Measurements from ENCODE around the gene NTN3.

The NTN3 gene

DNA sequence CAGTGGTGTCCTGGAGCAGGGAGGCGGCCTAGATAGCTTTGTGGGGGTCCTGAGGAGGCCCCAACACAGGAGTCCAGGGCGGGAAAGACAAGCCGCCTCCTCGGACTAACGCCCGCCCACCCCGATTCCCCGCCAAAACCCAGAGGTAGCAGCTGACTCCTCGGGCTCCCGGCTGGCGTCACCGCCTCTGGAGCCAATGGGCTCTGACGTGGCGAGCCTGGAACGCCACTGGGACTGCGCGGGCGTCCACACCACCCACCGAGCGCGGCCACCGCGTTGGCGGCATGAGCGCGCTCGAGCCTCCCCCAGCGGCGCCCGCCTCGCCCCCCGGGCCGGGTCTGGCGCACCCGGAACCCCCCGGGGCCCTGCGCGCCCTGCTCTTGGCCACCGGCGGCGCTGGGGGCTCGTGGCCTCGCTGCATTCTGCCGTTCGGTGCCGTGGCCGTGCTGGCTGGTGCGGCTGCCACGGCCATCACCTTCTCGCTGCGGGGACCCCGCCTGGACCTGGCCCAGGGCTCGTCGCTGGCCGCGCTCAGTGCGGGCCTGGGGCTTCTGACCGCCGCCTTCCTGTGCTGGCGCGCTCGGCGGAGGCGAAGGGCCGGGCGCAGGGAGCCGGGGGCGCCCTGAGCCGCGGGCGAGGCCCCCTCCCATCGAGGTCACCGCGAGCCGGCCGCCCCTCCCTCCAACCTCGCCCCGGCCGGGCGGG lies 3.4 kb upstream of the NTN3 start:
- Mint-ChIP-seq H3K4me1 (ENCODE audit: low read depth) (peaks cover 17% of the 10 kb centered on the region), H3K36me3 (ENCODE audit: low read depth) (no peaks in the 10 kb centered on the region), H3K27me3 (peaks cover 18% of the 10 kb centered on the region), H3K9me3 (no peaks in the 10 kb centered on the region), H3K4me3 (no peak overlapping the region), H3K27ac (no peak overlapping the region)

DNA sequence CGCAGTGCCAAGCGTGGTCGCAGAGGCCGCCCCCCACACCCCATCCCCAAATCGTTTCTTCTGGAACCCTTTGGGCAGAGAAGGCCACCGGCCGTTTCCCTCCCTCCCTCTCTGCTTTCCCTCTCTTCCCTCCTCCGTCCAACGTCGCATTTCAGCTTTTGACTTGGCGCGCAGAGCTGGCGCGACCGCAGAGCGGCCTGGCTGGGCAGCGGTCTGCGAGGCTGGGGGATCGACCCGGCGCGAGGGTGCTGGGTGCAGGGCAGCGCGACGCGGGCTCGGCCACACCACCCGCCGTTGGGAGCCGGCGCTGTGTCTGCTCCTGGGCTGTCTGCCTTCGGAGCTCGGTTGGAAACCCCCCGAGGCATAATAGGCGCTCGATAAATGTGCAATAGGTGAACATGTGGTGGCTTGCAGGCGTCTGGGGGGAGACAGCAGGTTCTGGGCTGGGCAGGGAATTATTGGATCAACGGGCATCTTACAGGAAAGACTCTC lies 2.8 kb upstream of the NTN3 start:
- Mint-ChIP-seq H3K4me3 (peak overlapping the region; percentile 32), H3K27me3 (peaks cover 24% of the 10 kb centered on the region), H3K4me1 (ENCODE audit: low read depth) (peaks cover 22% of the 10 kb centered on the region), H3K9me3 (no peaks in the 10 kb centered on the region), H3K36me3 (ENCODE audit: low read depth) (no peaks in the 10 kb centered on the region), H3K27ac (no peak overlapping the region)

DNA sequence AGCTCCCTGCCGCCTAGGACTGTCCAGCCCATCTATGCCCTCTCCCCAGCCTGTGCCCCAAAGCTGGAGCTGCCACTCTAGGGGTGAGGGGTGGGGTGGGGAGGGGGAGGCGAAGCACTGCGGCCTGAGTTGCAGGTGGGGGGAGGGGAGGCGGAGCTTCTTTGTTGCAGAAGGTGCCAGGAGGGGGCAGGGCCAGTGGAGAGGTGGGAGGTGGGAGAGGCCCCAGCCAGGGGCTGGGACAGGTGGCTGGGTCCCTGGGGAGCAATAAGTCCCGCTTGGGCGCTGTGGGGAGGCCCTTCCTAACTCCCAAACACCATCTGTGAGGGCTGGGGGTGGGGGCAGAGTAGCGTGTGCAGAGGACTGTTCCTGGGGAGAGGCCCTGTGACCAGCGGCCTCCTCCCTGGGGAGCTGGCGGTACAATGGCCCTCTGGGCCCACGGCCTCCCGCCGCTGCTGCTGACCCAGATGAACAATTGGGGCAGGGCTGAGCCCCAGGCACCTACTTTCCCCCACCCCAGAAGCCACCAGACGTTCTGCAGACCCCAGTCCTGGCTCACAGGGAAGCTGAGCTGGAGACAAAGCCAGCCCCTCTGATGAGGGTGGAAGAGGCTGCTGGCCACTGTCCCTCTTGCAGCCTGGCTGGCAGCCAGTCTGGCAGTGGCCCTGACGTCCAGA lies 2.2 kb upstream of the NTN3 start:
- H3K27me3 Mint-ChIP-seq: peaks cover 26% of the 10 kb centered on the region
- H3K9me3 Mint-ChIP-seq: no peaks in the 10 kb centered on the region
- no peak overlapping the region for H3K27ac Mint-ChIP-seq
- H3K4me3 Mint-ChIP-seq: no peak overlapping the region
- H3K4me1 Mint-ChIP-seq (ENCODE audit: low read depth): peaks cover 24% of the 10 kb centered on the region
- no peaks in the 10 kb centered on the region for H3K36me3 Mint-ChIP-seq (ENCODE audit: low read depth)

DNA sequence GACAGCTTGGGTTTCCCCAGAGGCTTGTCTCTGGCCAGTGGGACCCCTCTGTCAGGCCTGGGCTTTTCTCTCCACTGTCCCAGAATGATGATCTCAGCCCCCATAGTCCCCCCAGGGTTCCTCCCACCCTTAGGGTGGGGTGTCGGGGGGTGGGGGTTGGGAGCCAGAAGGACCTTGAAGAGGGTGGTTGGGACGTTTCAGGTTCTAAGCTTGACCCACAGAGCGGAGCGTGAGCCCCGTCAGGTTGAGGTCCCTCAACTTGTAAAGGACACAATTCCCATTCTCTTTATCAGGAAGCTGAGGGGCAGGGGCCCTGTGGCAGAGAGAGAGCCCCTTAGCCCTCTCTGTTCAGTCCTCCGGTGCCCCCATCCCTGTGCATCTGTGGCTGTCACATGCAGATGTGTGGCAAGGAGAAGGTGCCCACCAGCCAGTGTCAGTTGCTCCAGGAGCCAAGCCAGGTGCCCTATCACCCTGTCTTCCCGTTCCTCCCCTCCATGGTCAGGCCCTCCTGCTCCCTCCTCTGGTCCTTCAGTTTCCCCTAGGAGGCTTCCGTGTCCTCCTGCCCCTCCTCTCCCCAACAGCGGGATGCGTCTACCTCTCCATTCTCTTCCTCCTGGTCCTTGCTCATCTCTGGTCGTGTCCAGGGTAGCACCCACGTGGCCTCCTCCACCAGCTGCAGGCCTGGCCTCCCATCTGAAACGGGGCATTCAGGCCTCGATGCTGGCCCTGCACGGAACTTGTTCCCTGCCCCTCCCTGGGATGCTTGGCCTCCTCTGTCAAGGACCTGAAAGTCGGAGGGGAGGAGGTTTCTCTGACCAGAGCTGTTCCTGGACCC lies 1.5 kb upstream of the NTN3 start:
- H3K36me3 Mint-ChIP-seq (ENCODE audit: low read depth): no peaks in the 10 kb centered on the region
- peaks cover 26% of the 10 kb centered on the region for H3K27me3 Mint-ChIP-seq
- H3K4me3 Mint-ChIP-seq: peak overlapping the region; percentile 48
- H3K27ac Mint-ChIP-seq: no peak overlapping the region
- H3K4me1 Mint-ChIP-seq (ENCODE audit: low read depth): peaks cover 24% of the 10 kb centered on the region
- H3K9me3 Mint-ChIP-seq: no peaks in the 10 kb centered on the region

DNA sequence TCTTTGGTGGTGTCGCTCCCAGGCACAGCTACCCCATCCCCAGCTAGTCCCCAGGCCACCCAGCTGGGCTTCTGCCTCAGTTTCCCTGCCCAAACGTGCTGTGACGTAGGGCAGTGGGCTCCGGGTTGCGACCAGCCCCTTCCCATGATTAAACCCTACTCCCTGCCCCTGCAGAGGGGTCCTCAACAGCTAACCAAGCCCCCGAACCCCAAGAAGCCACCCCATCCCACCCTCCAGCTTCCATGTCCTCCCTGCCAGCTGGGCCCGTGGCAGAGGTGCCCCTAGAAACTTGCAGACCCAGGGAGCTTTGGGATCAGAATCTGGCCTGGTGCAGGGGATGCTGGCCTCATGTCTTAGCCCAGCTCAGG lies 879 bp upstream of the NTN3 start:
- no peaks in the 10 kb centered on the region for H3K9me3 Mint-ChIP-seq
- no peak overlapping the region for H3K4me3 Mint-ChIP-seq
- H3K27ac Mint-ChIP-seq: no peak overlapping the region
- H3K27me3 Mint-ChIP-seq: peaks cover 26% of the 10 kb centered on the region
- no peaks in the 10 kb centered on the region for H3K36me3 Mint-ChIP-seq (ENCODE audit: low read depth)
- H3K4me1 Mint-ChIP-seq (ENCODE audit: low read depth): peaks cover 24% of the 10 kb centered on the region

DNA sequence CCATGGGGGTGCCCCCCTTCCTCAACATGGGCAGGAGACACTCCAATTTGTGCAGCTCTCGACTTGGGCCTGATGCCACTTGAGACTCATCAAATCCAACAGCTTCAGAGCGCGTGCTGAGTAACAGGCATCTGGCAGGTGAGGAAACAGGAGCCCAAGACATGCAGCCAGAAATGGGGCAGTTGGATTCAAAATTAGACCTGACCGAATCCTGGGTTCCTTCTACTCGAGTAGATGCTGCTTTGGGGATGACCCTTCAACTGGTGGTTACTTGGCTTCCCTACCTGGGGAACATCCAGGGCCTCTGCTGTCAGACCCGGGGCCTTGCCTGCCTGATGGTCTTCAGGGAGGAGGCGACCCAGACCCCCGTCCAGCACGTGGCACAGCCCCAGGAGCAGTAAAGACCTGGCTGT lies 488 bp upstream of the NTN3 start:
- Mint-ChIP-seq H3K4me1 (ENCODE audit: low read depth) (peaks cover 24% of the 10 kb centered on the region), H3K36me3 (ENCODE audit: low read depth) (no peaks in the 10 kb centered on the region), H3K27me3 (peaks cover 26% of the 10 kb centered on the region), H3K4me3 (no peak overlapping the region), H3K27ac (no peak overlapping the region), H3K9me3 (no peaks in the 10 kb centered on the region)

DNA sequence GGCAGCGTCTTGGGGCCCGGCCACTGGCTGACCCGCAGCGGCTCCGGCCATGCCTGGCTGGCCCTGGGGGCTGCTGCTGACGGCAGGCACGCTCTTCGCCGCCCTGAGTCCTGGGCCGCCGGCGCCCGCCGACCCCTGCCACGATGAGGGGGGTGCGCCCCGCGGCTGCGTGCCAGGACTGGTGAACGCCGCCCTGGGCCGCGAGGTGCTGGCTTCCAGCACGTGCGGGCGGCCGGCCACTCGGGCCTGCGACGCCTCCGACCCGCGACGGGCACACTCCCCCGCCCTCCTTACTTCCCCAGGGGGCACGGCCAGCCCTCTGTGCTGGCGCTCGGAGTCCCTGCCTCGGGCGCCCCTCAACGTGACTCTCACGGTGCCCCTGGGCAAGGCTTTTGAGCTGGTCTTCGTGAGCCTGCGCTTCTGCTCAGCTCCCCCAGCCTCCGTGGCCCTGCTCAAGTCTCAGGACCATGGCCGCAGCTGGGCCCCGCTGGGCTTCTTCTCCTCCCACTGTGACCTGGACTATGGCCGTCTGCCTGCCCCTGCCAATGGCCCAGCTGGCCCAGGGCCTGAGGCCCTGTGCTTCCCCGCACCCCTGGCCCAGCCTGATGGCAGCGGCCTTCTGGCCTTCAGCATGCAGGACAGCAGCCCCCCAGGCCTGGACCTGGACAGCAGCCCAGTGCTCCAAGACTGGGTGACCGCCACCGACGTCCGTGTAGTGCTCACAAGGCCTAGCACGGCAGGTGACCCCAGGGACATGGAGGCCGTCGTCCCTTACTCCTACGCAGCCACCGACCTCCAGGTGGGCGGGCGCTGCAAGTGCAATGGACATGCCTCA lies 773 bp downstream of the NTN3 start:
- H3K9me3 Mint-ChIP-seq: no peaks in the 10 kb centered on the region
- peak overlapping the region; percentile 26 for H3K4me3 Mint-ChIP-seq
- H3K36me3 Mint-ChIP-seq (ENCODE audit: low read depth): no peaks in the 10 kb centered on the region
- peaks cover 26% of the 10 kb centered on the region for H3K27me3 Mint-ChIP-seq
- H3K27ac Mint-ChIP-seq: no peak overlapping the region
- H3K4me1 Mint-ChIP-seq (ENCODE audit: low read depth): peaks cover 30% of the 10 kb centered on the region

DNA sequence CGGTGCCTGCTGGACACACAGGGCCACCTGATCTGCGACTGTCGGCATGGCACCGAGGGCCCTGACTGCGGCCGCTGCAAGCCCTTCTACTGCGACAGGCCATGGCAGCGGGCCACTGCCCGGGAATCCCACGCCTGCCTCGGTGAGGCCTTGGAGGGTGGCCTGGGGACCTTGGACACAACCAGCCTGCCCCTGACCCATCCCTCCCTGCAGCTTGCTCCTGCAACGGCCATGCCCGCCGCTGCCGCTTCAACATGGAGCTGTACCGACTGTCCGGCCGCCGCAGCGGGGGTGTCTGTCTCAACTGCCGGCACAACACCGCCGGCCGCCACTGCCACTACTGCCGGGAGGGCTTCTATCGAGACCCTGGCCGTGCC lies 1.4 kb downstream of the NTN3 start:
- Mint-ChIP-seq H3K9me3 (no peaks in the 10 kb centered on the region), H3K36me3 (ENCODE audit: low read depth) (no peaks in the 10 kb centered on the region), H3K4me3 (no peak overlapping the region), H3K27ac (no peak overlapping the region), H3K27me3 (peaks cover 26% of the 10 kb centered on the region), H3K4me1 (ENCODE audit: low read depth) (peaks cover 25% of the 10 kb centered on the region)

DNA sequence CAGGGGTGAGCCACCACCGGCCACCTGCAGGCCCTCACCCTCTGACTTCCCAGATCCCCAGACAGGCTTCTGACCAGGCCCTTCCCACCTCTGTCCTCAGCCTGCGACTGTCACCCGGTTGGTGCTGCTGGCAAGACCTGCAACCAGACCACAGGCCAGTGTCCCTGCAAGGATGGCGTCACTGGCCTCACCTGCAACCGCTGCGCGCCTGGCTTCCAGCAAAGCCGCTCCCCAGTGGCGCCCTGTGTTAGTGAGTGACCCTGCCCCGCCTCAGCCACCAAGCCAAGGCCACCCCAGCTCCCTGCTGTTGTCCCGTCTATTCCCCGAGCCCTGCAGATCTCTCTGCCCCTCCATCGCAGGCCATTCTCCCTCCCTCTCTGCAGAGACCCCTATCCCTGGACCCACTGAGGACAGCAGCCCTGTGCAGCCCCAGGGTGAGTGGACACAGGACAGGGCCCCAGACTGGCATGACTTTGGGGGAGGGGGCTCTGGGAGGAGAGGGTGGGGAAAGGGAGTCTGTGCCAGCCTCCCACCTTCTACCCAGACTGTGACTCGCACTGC lies 1.9 kb downstream of the NTN3 start:
- Mint-ChIP-seq H3K27me3 (peaks cover 26% of the 10 kb centered on the region), H3K9me3 (no peaks in the 10 kb centered on the region), H3K4me1 (ENCODE audit: low read depth) (peaks cover 25% of the 10 kb centered on the region), H3K36me3 (ENCODE audit: low read depth) (no peaks in the 10 kb centered on the region), H3K4me3 (peak overlapping the region; percentile 64), H3K27ac (peak overlapping the region; percentile 71)

DNA sequence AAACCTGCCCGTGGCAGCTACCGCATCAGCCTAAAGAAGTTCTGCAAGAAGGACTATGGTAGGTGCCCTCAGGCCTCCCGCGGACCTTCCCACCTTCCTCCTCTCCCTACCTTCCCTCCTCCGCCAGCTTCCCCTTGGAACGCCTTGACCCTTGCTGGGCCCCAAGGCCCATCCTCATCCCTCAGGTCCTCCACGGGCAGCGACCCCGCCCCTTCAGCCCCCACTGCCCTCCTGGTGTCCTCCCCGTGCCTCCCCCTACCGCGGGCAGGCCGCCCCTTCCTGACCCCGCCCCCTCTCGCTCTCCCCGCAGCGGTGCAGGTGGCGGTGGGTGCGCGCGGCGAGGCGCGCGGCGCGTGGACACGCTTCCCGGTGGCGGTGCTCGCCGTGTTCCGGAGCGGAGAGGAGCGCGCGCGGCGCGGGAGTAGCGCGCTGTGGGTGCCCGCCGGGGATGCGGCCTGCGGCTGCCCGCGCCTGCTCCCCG lies 2.4 kb downstream of the NTN3 start:
- Mint-ChIP-seq H3K4me1 (ENCODE audit: low read depth) (peaks cover 21% of the 10 kb centered on the region), H3K27me3 (peaks cover 22% of the 10 kb centered on the region), H3K4me3 (peak overlapping the region; percentile 64), H3K36me3 (ENCODE audit: low read depth) (no peaks in the 10 kb centered on the region), H3K9me3 (no peaks in the 10 kb centered on the region), H3K27ac (peak overlapping the region; percentile 36)

DNA sequence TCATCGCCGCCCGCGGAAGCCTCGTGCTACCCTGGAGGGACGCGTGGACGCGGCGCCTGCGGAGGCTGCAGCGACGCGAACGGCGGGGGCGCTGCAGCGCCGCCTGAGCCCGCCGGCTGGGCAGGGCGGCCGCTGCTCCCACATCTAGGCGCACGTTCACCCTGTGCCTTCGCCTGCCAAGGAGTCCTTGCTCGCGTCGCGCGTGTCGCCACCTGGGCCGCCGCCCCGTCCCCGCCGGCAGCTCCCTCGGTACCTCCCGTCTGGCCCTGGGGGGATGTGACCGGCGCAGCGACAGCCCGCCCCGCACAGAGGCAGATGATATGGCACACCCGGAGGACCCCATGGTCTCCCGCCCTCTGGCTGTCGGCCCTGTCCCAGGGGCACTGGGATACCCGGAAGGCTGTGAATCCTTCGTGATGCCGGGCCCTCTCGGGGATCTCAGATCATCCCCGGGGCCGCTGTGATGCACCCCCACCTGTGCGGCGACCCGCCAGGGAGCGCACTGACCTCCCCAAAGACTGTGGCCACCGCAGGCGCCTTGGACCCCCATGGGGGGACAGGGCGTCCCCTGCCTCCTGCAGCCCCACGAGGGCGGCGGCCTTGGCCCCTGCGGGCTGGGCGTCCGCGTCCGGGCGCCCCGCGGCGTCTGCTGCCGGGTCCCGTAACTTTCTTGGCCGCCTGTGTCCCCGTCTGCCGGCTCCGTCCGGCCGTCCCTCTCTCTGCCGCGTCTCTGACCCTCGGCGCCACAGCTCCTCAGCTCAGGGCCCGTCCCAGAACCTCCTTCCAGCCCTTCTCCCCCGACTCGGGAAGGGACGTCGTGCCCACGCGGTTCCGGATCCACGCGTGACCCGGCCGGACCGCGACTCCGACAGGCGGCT lies 3.1 kb downstream of the NTN3 start:
- Mint-ChIP-seq H3K4me1 (ENCODE audit: low read depth) (peaks cover 19% of the 10 kb centered on the region), H3K9me3 (no peaks in the 10 kb centered on the region), H3K27ac (no peak overlapping the region), H3K4me3 (peak overlapping the region; percentile 79), H3K27me3 (peaks cover 20% of the 10 kb centered on the region), H3K36me3 (ENCODE audit: low read depth) (no peaks in the 10 kb centered on the region)

DNA sequence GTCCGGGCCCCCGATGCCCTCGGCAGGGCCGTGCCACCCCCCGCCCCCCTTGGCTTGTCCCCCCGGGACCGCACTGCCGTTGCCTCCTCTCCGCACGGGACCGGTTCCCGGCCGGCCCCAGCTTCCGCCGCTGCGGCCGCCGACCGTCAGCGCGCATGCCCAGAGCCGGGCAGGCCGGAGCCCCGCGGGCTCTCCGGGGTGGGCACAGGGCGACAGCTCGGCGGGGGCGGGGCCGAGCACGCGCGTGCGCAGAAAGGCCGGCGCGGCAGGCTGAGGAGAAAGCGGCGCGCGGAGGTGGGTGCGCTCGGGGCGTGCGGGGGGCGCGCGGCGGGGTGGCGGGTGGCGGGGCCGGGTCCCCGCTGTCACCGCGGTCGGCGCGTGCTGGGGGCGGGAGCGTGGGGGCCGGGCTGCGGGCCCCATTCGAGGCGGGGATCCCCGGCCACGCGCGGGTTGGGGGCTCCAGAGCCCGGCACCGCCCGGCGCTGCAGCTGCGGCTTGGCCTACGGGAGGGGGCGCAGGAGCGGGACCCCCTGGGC lies 3.8 kb downstream of the NTN3 start, which contains the start of gene TBC1D24:
TBC1D24 (plus strand) TSS at position 251 of the 536 bp plus-strand sequence. CDS start 21,022 bp downstream, outside the sequence.
- no peaks in the 10 kb centered on the region for H3K36me3 Mint-ChIP-seq (ENCODE audit: low read depth)
- peaks cover 14% of the 10 kb centered on the region for H3K27me3 Mint-ChIP-seq
- H3K4me3 Mint-ChIP-seq: peak within 1 kb of the TSS; percentile 79
- peaks cover 14% of the 10 kb centered on the region for H3K4me1 Mint-ChIP-seq (ENCODE audit: low read depth)
- no peaks in the 10 kb centered on the region for H3K9me3 Mint-ChIP-seq
- no peak within 1 kb of the TSS for H3K27ac Mint-ChIP-seq
